Ovary (tissue), 3 donors: ENCODE measurements around the gene SOX5.

ENCODE experiments used
- EP300 ChIP-seq: sonication (generic); formaldehyde crosslinking; IDR thresholded peaks from one replicate; pipeline ENCODE4 v1.6.1; 2017; ENCODE audit warnings: antibody characterized with exemption
- POLR2A ChIP-seq: fragments of 450-650 bp; IDR thresholded peaks from one replicate; pipeline ENCODE4 v1.6.1; 2017; ENCODE audit warnings: antibody characterized with exemption, mild to moderate bottlenecking, moderate library complexity
- TF ChIP-seq, protein P1 (sequence below), 3 donors: fragments of 450-650 bp in 2 of 3; fragments of 200-600 bp in 1 of 3; IDR thresholded peaks; one replicate each; pipeline versions ENCODE4 v1.5.1 to v1.8.0; 2016 to 2022; ENCODE audit warnings: antibody characterized with exemption in 3 of 3, mild to moderate bottlenecking in 1 of 3
- donor health status: DM: no; HTN: no; CAD: no.

DNA sequence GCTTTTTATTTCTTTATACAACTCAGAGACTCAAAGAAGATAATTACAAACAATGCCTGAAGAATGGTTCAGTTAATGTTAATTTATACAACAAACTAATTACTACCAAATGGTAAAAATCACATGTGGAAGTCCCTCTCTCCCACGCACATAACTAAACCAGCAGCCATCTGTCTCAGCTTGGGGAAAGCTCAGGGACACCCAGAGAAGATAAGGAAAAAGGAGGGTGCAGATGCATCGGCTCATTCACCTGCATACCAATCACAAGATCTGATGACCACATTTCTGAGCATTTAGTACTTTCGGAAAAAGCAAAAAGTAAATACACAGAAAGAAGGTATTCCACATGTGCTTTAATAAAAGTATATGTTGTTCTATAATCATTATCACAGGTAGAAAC lies 136.3 kb downstream of the SOX5 start:
- TF ChIP-seq, protein P1, sequence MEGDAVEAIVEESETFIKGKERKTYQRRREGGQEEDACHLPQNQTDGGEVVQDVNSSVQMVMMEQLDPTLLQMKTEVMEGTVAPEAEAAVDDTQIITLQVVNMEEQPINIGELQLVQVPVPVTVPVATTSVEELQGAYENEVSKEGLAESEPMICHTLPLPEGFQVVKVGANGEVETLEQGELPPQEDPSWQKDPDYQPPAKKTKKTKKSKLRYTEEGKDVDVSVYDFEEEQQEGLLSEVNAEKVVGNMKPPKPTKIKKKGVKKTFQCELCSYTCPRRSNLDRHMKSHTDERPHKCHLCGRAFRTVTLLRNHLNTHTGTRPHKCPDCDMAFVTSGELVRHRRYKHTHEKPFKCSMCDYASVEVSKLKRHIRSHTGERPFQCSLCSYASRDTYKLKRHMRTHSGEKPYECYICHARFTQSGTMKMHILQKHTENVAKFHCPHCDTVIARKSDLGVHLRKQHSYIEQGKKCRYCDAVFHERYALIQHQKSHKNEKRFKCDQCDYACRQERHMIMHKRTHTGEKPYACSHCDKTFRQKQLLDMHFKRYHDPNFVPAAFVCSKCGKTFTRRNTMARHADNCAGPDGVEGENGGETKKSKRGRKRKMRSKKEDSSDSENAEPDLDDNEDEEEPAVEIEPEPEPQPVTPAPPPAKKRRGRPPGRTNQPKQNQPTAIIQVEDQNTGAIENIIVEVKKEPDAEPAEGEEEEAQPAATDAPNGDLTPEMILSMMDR (IDR thresholded peaks at IDR 0.05): no peak
- no peak for TF ChIP-seq POLR2A
- no peak for TF ChIP-seq EP300
